Measurements from ENCODE around the gene DNTT.

DNA sequence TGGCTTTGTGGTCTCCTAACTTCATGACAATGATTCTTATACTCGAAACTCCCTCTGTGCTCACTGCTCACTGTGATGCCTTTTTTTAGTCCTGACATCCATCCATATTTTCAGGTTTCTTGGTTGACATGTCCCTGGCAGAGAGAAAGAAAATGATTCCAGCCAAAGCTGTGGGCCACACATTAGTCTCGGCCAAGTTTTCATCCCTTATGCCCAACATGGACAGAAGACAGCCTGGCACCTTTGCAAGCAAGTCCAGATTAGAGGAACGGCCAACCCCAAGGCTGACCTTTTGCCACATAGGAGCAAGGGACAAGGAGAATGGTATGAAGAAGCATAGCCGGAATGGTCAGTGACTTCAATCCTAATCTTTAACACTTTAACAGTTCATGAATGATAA is 63.2 kb downstream of the DNTT start:
- no peak for TF ChIP-seq POLR2A (IDR thresholded peaks at IDR 0.05; ENCODE audit: low read length)
- no peak for TF ChIP-seq GATA1 (IDR thresholded peaks at IDR 0.05; ENCODE audit: low read depth, low read length)
